Measurements from ENCODE around the gene MAPK4.
A peak's percentile ranks its signal among the peaks of the same experiment; 100 is the strongest.
"Not testable (repeated sequence)": the region's sequence is repeated elsewhere in the genome, so short reads cannot be mapped to it uniquely, and the experiment has no call there.

MAPK4 gene

GRCh38 chr18:50594942-50595341, 35.1 kb downstream of the MAPK4 start:
- TF ChIP-seq CTCF (IDR thresholded peaks at IDR 0.05; ENCODE audit: low read depth, low read length): no peak
- H3K4me3 ChIP-seq (replicated peaks in 1 of 2; ENCODE audit: low read depth in 2 of 2, low read length in 2 of 2): no peak overlapping the region
- DNase-seq (ENCODE audit: low read depth in 2 of 2): peak in 1 of 2 donors; percentile 31

- no peak overlapping the region for H3K4me3 ChIP-seq (replicated peaks in 1 of 2; ENCODE audit: low read depth in 2 of 2, low read length in 2 of 2)
- DNase-seq (ENCODE audit: low read depth in 2 of 2): no peak
- TF ChIP-seq CTCF (IDR thresholded peaks at IDR 0.05; ENCODE audit: low read depth, low read length): no peak
These were observed 42.6 kb downstream of the MAPK4 start for GRCh38 chr18:50602466-50602865.

GRCh38 chr18:50606609-50607008, 46.7 kb downstream of the MAPK4 start:
- H3K4me3 ChIP-seq (replicated peaks in 1 of 2; ENCODE audit: low read depth in 2 of 2, low read length in 2 of 2): no peak overlapping the region
- no peak for TF ChIP-seq CTCF (IDR thresholded peaks at IDR 0.05; ENCODE audit: low read depth, low read length)
- no peak for DNase-seq (ENCODE audit: low read depth in 2 of 2)

GRCh38 chr18:50607378-50607926, 47.6 kb downstream of the MAPK4 start:
- no peak for TF ChIP-seq CTCF (IDR thresholded peaks at IDR 0.05; ENCODE audit: low read depth, low read length)
- H3K4me3 ChIP-seq (replicated peaks in 1 of 2; ENCODE audit: low read depth in 2 of 2, low read length in 2 of 2): no peak overlapping the region
- no peak for DNase-seq (ENCODE audit: low read depth in 2 of 2)

GRCh38 chr18:50609171-50609570, 49.3 kb downstream of the MAPK4 start:
- H3K4me3 ChIP-seq (replicated peaks in 1 of 2; ENCODE audit: low read depth in 2 of 2, low read length in 2 of 2); DNase-seq (ENCODE audit: low read depth in 2 of 2): not testable (repeated sequence)

- no peak overlapping the region for H3K4me3 ChIP-seq (replicated peaks in 1 of 2; ENCODE audit: low read depth in 2 of 2, low read length in 2 of 2)
- no peak for DNase-seq (ENCODE audit: low read depth in 2 of 2)
- TF ChIP-seq CTCF (IDR thresholded peaks at IDR 0.05; ENCODE audit: low read depth, low read length): no peak
These were observed 50.5 kb downstream of the MAPK4 start for GRCh38 chr18:50610349-50610748.

GRCh38 chr18:50611529-50611941, 51.6 kb downstream of the MAPK4 start:
- no peak for TF ChIP-seq CTCF (IDR thresholded peaks at IDR 0.05; ENCODE audit: low read depth, low read length)
- peak in 1 of 2 donors; percentile 29 for DNase-seq (ENCODE audit: low read depth in 2 of 2)

More at GRCh38 chr18:50611529-50611941, 51.6 kb downstream of the MAPK4 start:
- H3K4me3 ChIP-seq (replicated peaks in 1 of 2; ENCODE audit: low read depth in 2 of 2, low read length in 2 of 2): no peak overlapping the region

All from cardiac fibroblast (primary cell).